H1 (cell line): ENCODE results near the gene TMEM115. TPM values are rescaled to one million over a fixed set of nuclear protein-coding genes. Genes with fewer than 3 reads are reported as not detected.
A peak's percentile ranks its signal among the peaks of the same experiment; 100 is the strongest.

ENCODE experiments used
- EGR1 ChIP-seq: IDR thresholded peaks from 2 replicates; pipeline ENCODE4 v1.6.1; 2011; ENCODE audit warnings: low read depth, low read length, borderline replicate concordance
- NRF1 ChIP-seq: IDR thresholded peaks from 2 replicates; pipeline ENCODE4 v1.6.1; 2011; ENCODE audit warnings: mild to moderate bottlenecking, low read depth, low read length, improper control_type of control experiment
- PHF8 ChIP-seq: fragments of 200-600 bp; sonication (generic); conservative IDR thresholded peaks from 2 replicates; pipeline ENCODE4 v1.7.1; 2012; ENCODE audit warnings: low read depth, mild to moderate bottlenecking, inconsistent platforms, low read length, moderate library complexity
- POLR2A ChIP-seq, 2 experiments: IDR thresholded peaks; 1 replicate in 1 of 2; 2 replicates in 1 of 2; pipeline ENCODE4 v1.6.1; 2011; ENCODE audit warnings: low read depth in 2 of 2, low read length in 2 of 2, mild to moderate bottlenecking in 2 of 2; ENCODE audit errors: control extremely low read depth in 1 of 2
- RAD21 ChIP-seq, 2 experiments: IDR thresholded peaks in 1 of 2; conservative IDR thresholded peaks in 1 of 2; 2 replicates each; pipeline ENCODE4 v1.6.1; 2011; ENCODE audit warnings: low read depth in 2 of 2, low read length in 2 of 2, improper control_type of control experiment in 1 of 2, inconsistent platforms in 1 of 2, mild to moderate bottlenecking in 1 of 2, moderate library complexity in 1 of 2
- RNF2 ChIP-seq: fragments of 200-900, 300-1000 bp; sonication (generic); IDR thresholded peaks from 2 replicates; pipeline ENCODE4 v1.7.1; 2016; ENCODE audit warnings: borderline replicate concordance, low read depth, mild to moderate bottlenecking, antibody characterized with exemption, low read length; ENCODE audit not compliant: poor library complexity, severe bottlenecking; ENCODE audit errors: missing control alignments
- SIN3A ChIP-seq, 2 experiments: IDR thresholded peaks in 1 of 2; conservative IDR thresholded peaks in 1 of 2; 2 replicates each; pipeline ENCODE4 v1.6.1; 2011 to 2012; ENCODE audit warnings: low read length in 2 of 2, improper control_type of control experiment in 1 of 2, low read depth in 1 of 2, mild to moderate bottlenecking in 1 of 2
- SP2 ChIP-seq: IDR thresholded peaks from 2 replicates; pipeline ENCODE4 v1.6.1; 2012; ENCODE audit warnings: mild to moderate bottlenecking, low read length, inconsistent platforms
- polyA plus RNA-seq, 7 experiments: library from polyadenylated mRNA; depleted of rRNA in 3 of 7; stranded (reverse) in 5 of 7; unstranded in 2 of 7; fragments of >200 nt in 5 of 7; fragments of 200-250 nt in 2 of 7; gene quantifications; 1 replicate in 5 of 7; 2 replicates in 1 of 7; 4 replicates in 1 of 7; pipeline versions ENCODE4 v1.2.1 to v1.2.3, GENCODE V29; 2011 to 2013; ENCODE audit warnings: missing spikeins in 2 of 7, mixed read lengths in 2 of 7
- total RNA-seq: library from RNA; stranded (reverse); fragmentation: NEBNext Ultra II Directional; extraction: Animal tissue kit (Norgen Biotek cat#: 25700); gene quantifications from 2 replicates; pipeline ENCODE4 v1.2.1, GENCODE V29; 2021
- TF ChIP-seq, protein P1 (sequence below), 3 experiments: IDR thresholded peaks; 1 replicate in 2 of 3; 2 replicates in 1 of 3; pipeline versions ENCODE4 v1.5.1 to v1.6.1; 2011; ENCODE audit warnings: low read length in 3 of 3, mild to moderate bottlenecking in 3 of 3, inconsistent platforms in 2 of 3, low read depth in 1 of 3, moderate library complexity in 1 of 3; ENCODE audit not compliant: insufficient read depth in 1 of 3; ENCODE audit errors: control extremely low read depth in 1 of 3

Gene TMEM115
- total and polyA plus RNA-seq, 2 of the 8 experiments (the other 6 are each of a cell fraction or from before 2014, with no cell fraction given) = 25.4 to 32.4 TPM

DNA sequence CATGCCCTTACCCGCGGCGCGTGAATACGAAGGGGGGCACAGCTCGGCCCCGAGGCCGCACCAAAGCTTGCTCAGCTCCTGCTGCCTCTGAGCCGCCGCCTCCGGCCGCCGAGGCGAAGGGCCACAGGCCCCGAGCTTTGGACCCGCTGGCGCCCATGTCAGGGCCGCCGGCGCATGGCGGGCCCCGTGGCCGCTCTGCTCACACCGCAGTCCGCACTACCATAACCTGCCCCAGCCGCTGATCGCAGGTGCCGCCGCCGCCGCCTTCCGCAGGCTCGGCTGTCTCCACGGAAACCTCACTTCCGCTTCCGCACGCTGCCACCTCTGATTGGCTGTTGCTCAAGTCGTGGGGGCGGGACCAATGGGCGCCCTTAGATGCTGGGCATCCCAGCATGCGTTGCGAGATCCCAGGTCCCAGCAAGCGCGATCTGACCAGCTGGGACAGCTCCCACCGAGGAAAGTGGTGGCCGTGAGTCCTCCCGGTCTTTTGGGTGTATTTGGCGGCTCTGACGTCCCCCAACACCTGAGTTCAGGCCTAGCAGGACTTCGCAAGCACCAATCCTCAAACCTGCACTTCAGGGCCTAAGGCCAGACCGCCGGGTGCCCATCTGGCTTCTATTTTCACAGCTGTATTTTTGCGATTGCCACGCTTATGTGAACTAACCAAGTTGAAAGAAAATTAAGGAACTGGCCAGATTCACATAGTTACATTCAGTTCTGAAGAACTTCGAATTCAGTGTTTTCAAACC is 31.2 kb downstream of the TMEM115 start, which contains the start of gene TUSC2 (continued):
- peak; percentile 40 to 76; a peak in 1 of 4 replicates for TF ChIP-seq SIN3A (conservative IDR thresholded peaks at IDR 0.05 in 1 of 2, IDR thresholded peaks at IDR 0.05 in 1 of 2; ENCODE audit: low read depth in 1 of 2, low read length in 2 of 2)
- TF ChIP-seq RNF2 = no peak
- TF ChIP-seq SP2 = no peak
- TF ChIP-seq NRF1 = no peak
- TF ChIP-seq POLR2A (IDR thresholded peaks at IDR 0.05; ENCODE audit: control extremely low read depth in 1 of 2, low read depth in 2 of 2, low read length in 2 of 2) = peak in 1 of 2 experiments; percentile 82; a peak in 1 of 3 replicates
- TF ChIP-seq PHF8 = peak; percentile 85
- TF ChIP-seq, protein P1, sequence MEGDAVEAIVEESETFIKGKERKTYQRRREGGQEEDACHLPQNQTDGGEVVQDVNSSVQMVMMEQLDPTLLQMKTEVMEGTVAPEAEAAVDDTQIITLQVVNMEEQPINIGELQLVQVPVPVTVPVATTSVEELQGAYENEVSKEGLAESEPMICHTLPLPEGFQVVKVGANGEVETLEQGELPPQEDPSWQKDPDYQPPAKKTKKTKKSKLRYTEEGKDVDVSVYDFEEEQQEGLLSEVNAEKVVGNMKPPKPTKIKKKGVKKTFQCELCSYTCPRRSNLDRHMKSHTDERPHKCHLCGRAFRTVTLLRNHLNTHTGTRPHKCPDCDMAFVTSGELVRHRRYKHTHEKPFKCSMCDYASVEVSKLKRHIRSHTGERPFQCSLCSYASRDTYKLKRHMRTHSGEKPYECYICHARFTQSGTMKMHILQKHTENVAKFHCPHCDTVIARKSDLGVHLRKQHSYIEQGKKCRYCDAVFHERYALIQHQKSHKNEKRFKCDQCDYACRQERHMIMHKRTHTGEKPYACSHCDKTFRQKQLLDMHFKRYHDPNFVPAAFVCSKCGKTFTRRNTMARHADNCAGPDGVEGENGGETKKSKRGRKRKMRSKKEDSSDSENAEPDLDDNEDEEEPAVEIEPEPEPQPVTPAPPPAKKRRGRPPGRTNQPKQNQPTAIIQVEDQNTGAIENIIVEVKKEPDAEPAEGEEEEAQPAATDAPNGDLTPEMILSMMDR (IDR thresholded peaks at IDR 0.05; ENCODE audit: control extremely low read depth in 1 of 3, insufficient read depth in 1 of 3, low read depth in 1 of 3, low read length in 3 of 3) = peak in 1 of 3 experiments; percentile 3; a peak in 1 of 4 replicates
- TF ChIP-seq RAD21 (IDR thresholded peaks at IDR 0.05 in 1 of 2, conservative IDR thresholded peaks at IDR 0.05 in 1 of 2; ENCODE audit: low read depth in 2 of 2, low read length in 2 of 2) = no peak
- no peak for TF ChIP-seq EGR1
